ENCODE results near the gene COLEC12. TPM values are rescaled to one million over a fixed set of nuclear protein-coding genes. Genes with fewer than 3 reads are reported as not detected.

The COLEC12 gene
- total RNA-seq, 1 donor from 2014 or later: 11.6 TPM

DNA sequence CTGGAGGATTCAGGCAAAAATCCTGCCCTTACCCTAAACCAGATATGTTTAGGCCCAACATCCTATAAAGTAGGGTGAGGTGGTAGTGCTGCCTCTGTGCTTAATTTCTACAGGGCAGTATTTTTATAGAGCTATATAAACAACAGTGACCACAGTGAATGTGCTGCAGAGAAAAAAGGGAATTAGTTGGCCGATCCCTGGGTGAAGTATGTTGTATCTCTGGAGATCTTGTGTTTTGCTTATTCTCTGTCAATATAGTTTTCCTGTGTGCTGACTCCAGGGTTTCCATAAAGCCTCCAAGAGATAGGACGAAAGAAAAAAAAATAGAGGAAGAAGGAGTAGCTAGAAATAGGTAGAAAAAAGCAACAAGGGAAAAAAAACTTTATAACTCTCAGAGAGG, 143.7 kb downstream of the COLEC12 start:
- H3K4me2 ChIP-seq (ENCODE audit: low read length): no peak overlapping the region
- Mint-ChIP-seq H3K9me3 (ENCODE audit: unreplicated experiment) (peaks cover 3% of the 10 kb centered on the region), H3K4me1 (ENCODE audit: low read depth, unreplicated experiment) (peaks cover 6% of the 10 kb centered on the region), H3K4me3 (ENCODE audit: unreplicated experiment) (no peak overlapping the region), H3K27me3 (ENCODE audit: low read depth, unreplicated experiment) (peaks cover 2% of the 10 kb centered on the region), H3K27ac (ENCODE audit: unreplicated experiment) (no peak overlapping the region), H3K36me3 (ENCODE audit: low read depth, unreplicated experiment) (peaks cover 4% of the 10 kb centered on the region)
- no peak for TF ChIP-seq EZH2 (IDR thresholded peaks at IDR 0.05; ENCODE audit: insufficient read depth, low read length)
- no peak for TF ChIP-seq CTCF (IDR thresholded peaks at IDR 0.05; ENCODE audit: insufficient read depth, low read depth, low read length)
- H3K27me3 ChIP-seq (ENCODE audit: insufficient read depth, low read length): no peaks in the 10 kb centered on the region
- no peak overlapping the region for H3K4me3 ChIP-seq (ENCODE audit: insufficient read depth, low read depth, low read length)
- no peak overlapping the region for H2AFZ ChIP-seq (ENCODE audit: low read depth, low read length)
- no peaks in the 10 kb centered on the region for H4K20me1 ChIP-seq (ENCODE audit: insufficient read depth, low read length)
- H3K9me3 ChIP-seq (ENCODE audit: insufficient read depth, low read depth, low read length): no peaks in the 10 kb centered on the region
- FAIRE-seq: no peak
- peaks cover 8% of the 10 kb centered on the region for H3K4me1 ChIP-seq (ENCODE audit: insufficient read depth, low read length)
- no peak overlapping the region for H3K27ac ChIP-seq (ENCODE audit: low read depth, low read length)
- no peaks in the 10 kb centered on the region for H3K79me2 ChIP-seq (ENCODE audit: insufficient read depth, low read length)
- no peak overlapping the region for H3K9ac ChIP-seq (ENCODE audit: low read length)
- DNase-seq (ENCODE audit: low read depth): peak; percentile 7
- no peaks in the 10 kb centered on the region for H3K36me3 ChIP-seq (ENCODE audit: insufficient read depth, low read length)

GRCh38 chr18:355678-356077, 144.8 kb downstream of the COLEC12 start:
- Mint-ChIP-seq H3K27me3 (ENCODE audit: low read depth, unreplicated experiment) (peaks cover 3% of the 10 kb centered on the region), H3K36me3 (ENCODE audit: low read depth, unreplicated experiment) (peaks cover 4% of the 10 kb centered on the region), H3K4me3 (ENCODE audit: unreplicated experiment) (no peak overlapping the region)

More at GRCh38 chr18:355678-356077, 144.8 kb downstream of the COLEC12 start:
- Mint-ChIP-seq H3K9me3 (ENCODE audit: unreplicated experiment) (peaks cover 3% of the 10 kb centered on the region), H3K4me1 (ENCODE audit: low read depth, unreplicated experiment) (no peaks in the 10 kb centered on the region), H3K27ac (ENCODE audit: unreplicated experiment) (no peak overlapping the region)
- Histone ChIP-seq H3K9ac (ENCODE audit: low read length) (no peak overlapping the region), H3K79me2 (ENCODE audit: insufficient read depth, low read length) (no peaks in the 10 kb centered on the region), H3K27ac (ENCODE audit: low read depth, low read length) (no peak overlapping the region), H4K20me1 (ENCODE audit: insufficient read depth, low read length) (no peaks in the 10 kb centered on the region), H3K4me2 (ENCODE audit: low read length) (no peak overlapping the region), H2AFZ (ENCODE audit: low read depth, low read length) (no peak overlapping the region), H3K4me1 (ENCODE audit: insufficient read depth, low read length) (no peaks in the 10 kb centered on the region), H3K4me3 (ENCODE audit: insufficient read depth, low read depth, low read length) (no peak overlapping the region), H3K9me3 (ENCODE audit: insufficient read depth, low read depth, low read length) (no peaks in the 10 kb centered on the region), H3K36me3 (ENCODE audit: insufficient read depth, low read length) (no peaks in the 10 kb centered on the region), H3K27me3 (ENCODE audit: insufficient read depth, low read length) (no peaks in the 10 kb centered on the region)
- TF ChIP-seq EZH2 (IDR thresholded peaks at IDR 0.05; ENCODE audit: insufficient read depth, low read length) (no peak), CTCF (IDR thresholded peaks at IDR 0.05; ENCODE audit: insufficient read depth, low read depth, low read length) (no peak)
- DNase-seq (ENCODE audit: low read depth): no peak
- FAIRE-seq: no peak
